Activated T-helper 1 cell treated with anti-CD3 and anti-CD28 coated beads, Interleukin-12 subunit alpha, Interleukin-12 subunit beta, Interleukin-2, Interleukin-4 antibody, amounts not matched to agents 30 ng/mL and 10 ng/mL and 1 ng/mL, durations not matched to agents 14 hours and 24 hours and 36 hours (primary cell): ENCODE measurements around the gene ATP8A2. TPM values are rescaled to one million over a fixed set of nuclear protein-coding genes. Genes with fewer than 3 reads are reported as not detected.

ENCODE experiments used
- total RNA-seq: library from RNA; stranded (reverse); gene quantifications from 2 replicates; pipeline ENCODE4 v1.2.3, GENCODE V29; 2022

ATP8A2 gene
- total RNA-seq, 1 donor from 2014 or later, result 0.52 TPM

Other genes with a start within 250 kb of the ATP8A2 start
- gene AMER2, start 199.7 kb upstream of the ATP8A2 start, total RNA-seq, result not detected in 2 replicates
- gene MTMR6, start 84.5 kb upstream of the ATP8A2 start, total RNA-seq, result 17.0 and 17.9 TPM in 2 replicates
- gene NUP58, start 70.3 kb upstream of the ATP8A2 start, total RNA-seq, result 131 and 142 TPM in 2 replicates